ENCODE results near the gene VPS26A.
A peak's percentile ranks its signal among the peaks of the same experiment; 100 is the strongest.

Gene VPS26A

GRCh38 chr10:69123747-69124562 lies at the start of gene VPS26A:
VPS26A (plus strand) TSS chr10:69124178; CDS start chr10:69124278, 100 bp downstream.
- peak; percentile 99 for DNase-seq (ENCODE audit: low read depth)

DNA sequence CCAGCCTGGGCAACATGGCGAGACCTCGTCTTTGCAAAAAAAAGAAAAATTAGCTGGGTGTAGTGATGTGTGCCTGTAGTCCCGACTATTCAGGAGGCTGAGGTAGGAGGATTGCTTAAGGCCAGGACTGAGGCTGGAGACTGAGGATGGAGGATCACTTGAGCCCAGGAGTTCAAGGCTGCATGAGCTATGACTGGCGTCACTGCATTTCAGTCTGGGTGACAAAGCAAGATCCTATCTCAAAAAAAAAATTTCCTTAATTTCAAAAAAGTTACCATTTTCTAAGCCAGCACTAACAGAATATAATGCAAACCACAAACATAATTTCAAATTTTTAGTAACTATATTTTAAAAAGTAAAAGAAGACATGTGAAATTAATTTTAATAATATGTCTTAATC lies 49.4 kb upstream of the VPS26A start:
- no peak for DNase-seq (ENCODE audit: low read depth)

DNA sequence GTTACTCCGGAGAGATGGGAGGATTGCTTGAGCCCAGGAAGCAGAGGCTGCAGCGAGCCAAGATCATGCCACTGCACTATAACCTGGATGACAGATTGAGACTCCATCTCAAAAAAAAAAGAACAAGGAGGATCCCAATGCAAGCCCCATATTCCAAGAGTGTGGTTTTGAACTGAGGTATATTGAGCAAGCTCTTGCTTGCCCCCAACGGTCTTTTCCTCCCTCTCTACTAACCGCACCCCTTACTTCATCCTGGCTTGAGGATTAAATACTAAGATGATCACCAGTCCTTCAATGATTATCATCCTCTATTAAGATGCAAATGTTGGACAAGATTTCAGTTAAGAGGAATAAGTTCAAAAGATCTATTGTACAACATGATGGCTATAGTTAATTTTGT lies 48.5 kb upstream of the VPS26A start:
- no peak for DNase-seq (ENCODE audit: low read depth)

GRCh38 chr10:69078311-69078710 lies 45.7 kb upstream of the VPS26A start:
- no peak for DNase-seq (ENCODE audit: low read depth)

DNA sequence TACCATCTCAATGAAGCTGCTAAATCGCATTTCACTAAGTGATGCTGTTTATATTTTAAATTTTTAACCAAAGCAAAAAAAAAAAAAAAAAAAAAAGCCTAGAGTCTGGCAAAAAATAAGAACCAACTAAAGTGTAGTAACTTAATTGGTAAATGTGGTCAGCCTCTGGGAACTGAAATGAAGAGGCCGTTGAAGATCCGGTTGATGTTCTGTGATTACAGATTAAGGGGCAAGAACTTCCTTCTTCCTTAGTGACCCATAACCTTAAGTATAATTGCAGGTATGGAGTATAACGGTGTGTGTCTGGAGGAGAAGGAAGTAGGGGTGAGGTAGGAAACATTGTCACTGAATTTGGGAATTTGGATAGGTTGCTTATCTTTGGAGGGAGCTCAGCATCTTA lies 43.8 kb upstream of the VPS26A start:
- DNase-seq (ENCODE audit: low read depth), result no peak

DNA sequence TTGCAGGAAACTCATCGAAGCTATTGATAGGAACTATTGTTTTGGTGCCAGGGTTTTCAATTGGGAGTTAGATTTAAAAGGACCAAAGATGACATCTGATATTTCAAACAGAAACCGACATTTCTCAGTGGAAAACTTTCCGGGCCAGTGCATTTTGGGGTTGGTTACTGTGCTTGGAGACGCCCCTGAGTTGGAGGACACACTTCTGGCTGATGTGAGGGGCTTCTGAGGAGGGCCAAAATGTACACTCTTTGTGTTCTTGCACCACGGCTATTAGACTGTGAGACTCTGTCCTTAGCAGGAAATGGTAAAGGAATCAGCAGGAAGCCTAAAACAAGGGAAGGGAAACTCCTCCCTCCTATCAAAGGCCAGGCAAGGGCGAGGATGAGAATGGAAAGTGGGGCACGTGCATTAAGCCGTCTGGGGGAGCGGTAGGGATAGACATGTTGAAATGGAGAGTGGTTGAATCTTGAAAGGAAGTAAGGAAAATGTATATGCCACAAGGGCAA lies 37.9 kb upstream of the VPS26A start:
- no peak for DNase-seq (ENCODE audit: low read depth)

GRCh38 chr10:69087590-69088470 lies 36.1 kb upstream of the VPS26A start, which contains the start of gene SRGN:
SRGN (plus strand) TSS chr10:69088103; CDS start chr10:69088158, 55 bp downstream.
- DNase-seq (ENCODE audit: low read depth), result peak; percentile 62

GRCh38 chr10:69088471-69088769 lies 35.6 kb upstream of the VPS26A start:
- DNase-seq (ENCODE audit: low read depth), result no peak

- DNase-seq (ENCODE audit: low read depth), result no peak
Measured at GRCh38 chr10:69088801-69089501, 35.0 kb upstream of the VPS26A start.

- DNase-seq (ENCODE audit: low read depth), result peak; percentile 73
Measured at GRCh38 chr10:69089638-69090599, 34.1 kb upstream of the VPS26A start.

DNA sequence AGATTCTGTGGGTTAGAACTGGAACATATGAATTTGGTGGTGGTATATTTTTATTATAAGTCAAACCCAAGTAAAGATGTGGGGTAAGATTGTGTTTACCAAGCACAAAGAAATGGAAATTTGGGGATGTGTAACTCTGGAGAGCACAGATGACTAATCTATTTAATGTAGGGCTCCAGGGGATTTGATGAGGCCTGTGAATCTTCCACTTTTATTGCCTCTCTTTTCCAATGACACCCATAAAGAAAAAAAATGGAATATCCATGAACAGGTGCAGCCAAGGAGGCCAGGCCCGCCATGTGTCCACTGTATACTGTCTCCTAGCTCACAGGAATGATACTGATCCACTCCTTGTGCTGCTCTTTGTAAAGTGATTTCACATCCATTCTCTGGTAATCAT lies 33.3 kb upstream of the VPS26A start:
- DNase-seq (ENCODE audit: low read depth), result no peak

- no peak for DNase-seq (ENCODE audit: low read depth)
Measured at GRCh38 chr10:69091143-69091651, 32.8 kb upstream of the VPS26A start.

GRCh38 chr10:69092959-69093850 lies 30.8 kb upstream of the VPS26A start:
- DNase-seq (ENCODE audit: low read depth), result peak; percentile 57

- DNase-seq (ENCODE audit: low read depth), result no peak
Measured at GRCh38 chr10:69093933-69094332, 30.0 kb upstream of the VPS26A start.

GRCh38 chr10:69096045-69096444 lies 27.9 kb upstream of the VPS26A start:
- no peak for DNase-seq (ENCODE audit: low read depth)

DNA sequence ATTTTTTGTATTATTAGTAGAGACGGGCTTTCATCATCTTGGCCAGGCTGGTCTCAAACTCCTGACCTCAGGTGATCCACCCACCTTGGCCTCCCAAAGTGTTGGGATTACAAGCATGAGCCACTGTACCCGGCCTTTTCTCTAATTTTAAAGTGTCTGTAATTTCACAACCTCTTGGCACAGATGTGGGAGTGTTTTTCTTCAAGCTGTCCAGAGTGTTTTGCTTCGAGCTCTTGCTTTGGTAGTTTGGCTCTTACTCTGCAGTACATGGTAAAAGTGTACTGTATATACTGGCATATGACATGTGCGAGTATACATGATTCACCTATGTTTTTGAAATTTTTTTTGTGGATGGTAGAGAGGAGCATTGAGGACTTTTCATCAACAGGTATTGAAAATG lies 26.2 kb upstream of the VPS26A start:
- DNase-seq (ENCODE audit: low read depth), result no peak

DNA sequence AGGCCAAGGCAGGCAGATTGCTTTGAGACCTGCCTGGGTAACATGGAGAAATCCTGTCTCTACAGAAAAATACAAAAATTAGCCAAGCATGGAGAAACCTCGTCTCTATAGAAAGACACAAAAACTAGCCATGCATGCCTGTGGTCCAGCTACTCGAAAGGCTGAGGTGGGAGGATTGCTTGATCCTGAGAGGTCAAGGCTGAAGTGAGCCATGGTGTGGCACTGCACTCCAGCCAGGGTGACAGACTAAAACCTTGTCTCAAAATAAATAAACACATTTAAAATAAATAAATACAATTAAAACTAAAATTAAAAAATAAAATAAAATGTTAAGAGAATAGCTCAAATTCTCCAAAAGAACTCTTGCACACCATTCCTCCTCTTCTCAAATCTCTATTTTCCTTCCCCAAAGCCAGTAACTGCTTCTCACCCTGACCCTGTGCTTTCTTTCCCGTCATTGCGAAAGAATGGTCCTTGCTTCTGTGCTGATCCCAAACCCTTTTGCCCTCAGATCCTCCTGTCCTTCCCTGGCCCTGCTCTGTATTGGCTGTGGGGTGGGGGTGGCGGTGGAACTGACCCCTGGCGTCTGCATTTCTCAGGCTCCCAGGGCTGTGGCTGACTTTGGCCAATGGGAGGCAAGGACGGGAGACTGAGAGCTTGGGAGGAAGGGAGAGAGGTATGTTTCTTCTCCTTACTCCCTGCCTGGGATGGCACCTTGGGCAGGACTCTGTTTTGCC lies 23.7 kb upstream of the VPS26A start:
- DNase-seq (ENCODE audit: low read depth), result no peak

GRCh38 chr10:69101451-69102095 lies 22.4 kb upstream of the VPS26A start:
- DNase-seq (ENCODE audit: low read depth), result no peak

- no peak for DNase-seq (ENCODE audit: low read depth)
Measured at GRCh38 chr10:69102440-69102839, 21.5 kb upstream of the VPS26A start.
